Heart left ventricle (tissue), 16 donors: Measurements from ENCODE around the gene ANKS3. TPM values are rescaled to one million over a fixed set of nuclear protein-coding genes. Genes with fewer than 3 reads are reported as not detected.

Experiments
- ATAC-seq, 4 donors: fragments of 200-7000 bp; cut with Tn5 transposase; one replicate each; pipeline ENCODE4 v1.9.1; 2020 to 2022; ENCODE audit warnings: moderate library complexity in 4 of 4, mild to moderate bottlenecking in 3 of 4, moderate number of reproducible peaks in 1 of 4
- DNase-seq, 5 donors: peaks; one replicate each; pipeline ENCODE4 v3.0.0-alpha.2; 2020
- H3K27ac ChIP-seq, 12 donors: fragments of 200-600 bp; sonication (generic) in 4 of 12; one replicate each; pipeline versions ENCODE4 v1.5.0 to v1.8.0; 2016 to 2022; ENCODE audit warnings: mild to moderate bottlenecking in 2 of 12
- H3K27me3 ChIP-seq, 9 donors: fragments of 200-600 bp; sonication (generic) in 2 of 9; one replicate each; pipeline versions ENCODE4 v1.5.1 to v1.8.0; 2016 to 2022; ENCODE audit warnings: mild to moderate bottlenecking in 3 of 9
- H3K36me3 ChIP-seq, 9 donors: fragments of 200-600 bp; sonication (generic) in 2 of 9; one replicate each; pipeline versions ENCODE4 v1.5.0 to v1.8.0; 2018 to 2022; ENCODE audit warnings: mild to moderate bottlenecking in 2 of 9
- H3K4me1 ChIP-seq, 12 donors: fragments of 200-600 bp; sonication (generic) in 4 of 12; one replicate each; pipeline versions ENCODE4 v1.5.0 to v1.8.0; 2016 to 2022; ENCODE audit warnings: mild to moderate bottlenecking in 3 of 12
- H3K4me3 ChIP-seq, 12 donors: fragments of 200-600 bp; sonication (generic) in 4 of 12; one replicate each; pipeline versions ENCODE4 v1.5.0 to v1.8.0; 2017 to 2022; ENCODE audit warnings: mild to moderate bottlenecking in 9 of 12, moderate library complexity in 4 of 12
- H3K9me3 ChIP-seq, 12 donors: fragments of 200-600 bp; sonication (generic) in 4 of 12; one replicate each; pipeline versions ENCODE4 v1.5.0 to v1.8.0; 2016 to 2022; ENCODE audit warnings: mild to moderate bottlenecking in 1 of 12
- POLR2A ChIP-seq, 2 donors: fragments of 450-650 bp; IDR thresholded peaks; one replicate each; pipeline ENCODE4 v1.6.1; 2017; ENCODE audit warnings: antibody characterized with exemption in 2 of 2, mild to moderate bottlenecking in 2 of 2, moderate library complexity in 2 of 2
- WGBS, 4 donors: extraction: QIAGEN DNeasy Blood & Tissue Kit in 2 of 4; methylation state at CpG; one replicate each; pipeline versions ENCODE4 v1.1.5 to v1.1.7; 2013 to 2018; 5-methylcytosine and 5-hydroxymethylcytosine counted together
- intact Hi-C, 10 donors: fragments of 100-400 bp; cut with DNase I; formaldehyde crosslinking; loops; one replicate each; pipeline versions ENCODE4 v1.11.1 to v1.14.2; 2022
- polyA plus RNA-seq, 2 donors: library from polyadenylated mRNA; stranded (reverse); fragments of 200-250 nt; gene quantifications; one replicate each; pipeline ENCODE4 v1.2.3, GENCODE V29; 2013
- total RNA-seq, 9 donors: library from RNA; depleted of rRNA in 2 of 9; stranded (reverse); fragments of >200 nt in 2 of 9; fragmentation: NEBNext Ultra II Directional in 3 of 9; extraction: Animal tissue kit (Norgen Biotek cat#: 25700) in 3 of 9; gene quantifications; one replicate each; pipeline versions ENCODE4 v1.1.0 to v1.2.4, GENCODE V29; 2016 to 2023
- TF ChIP-seq, protein P1 (sequence below), 12 donors: fragments of 200-600 bp; sonication (generic) in 4 of 12; IDR thresholded peaks; one replicate each; pipeline versions ENCODE4 v1.5.0 to v1.8.0; 2018 to 2022; ENCODE audit warnings: antibody characterized with exemption in 12 of 12, mild to moderate bottlenecking in 5 of 12
- donor health status: ischemic (EF 13 %, LVEDD 7.1; RV severe dilation, severe dysfunction).
- donor health status: healthy with polysubstance abuse.
- donor health status: DM: no; HTN: yes; CAD: no.
- donor health status: DM: no; HTN: no; CAD: no.
- donor health status: ischemic (EF 25% LVEDD 6.9; RV normal size, moderate dysfunction).
- donor health status: ischemic (EF 25% LVEDD 5.7; RV mildly dilated, moderate dysfunction).
- donor health status: healthy.
- donor health status: DM: yes; HTN: yes; CAD: no.
- donor health status: ischemic (EF 35%, LVEDD 5.7; RV mildly dilated, moderate dysfunction).
- donor health status: nonischemic (EF 11% LVEDD 7.7; RV severe dilation, severe dysfunction).
- donor health status: DM: yes; HTN: yes; CAD: no.
- donor health status: PGD.
- donor health status: ischemic (EF 29% LVEDD 5.4; RV normal size, mild dysfunction).
- donor health status: nonischemic (EF 23%, LVEDD 6.1; RV moderate dilation, normal function).

Gene ANKS3
- total and polyA plus RNA-seq, 11 donors, result 5.1 to 12.7 (median 9.2) TPM

DNA sequence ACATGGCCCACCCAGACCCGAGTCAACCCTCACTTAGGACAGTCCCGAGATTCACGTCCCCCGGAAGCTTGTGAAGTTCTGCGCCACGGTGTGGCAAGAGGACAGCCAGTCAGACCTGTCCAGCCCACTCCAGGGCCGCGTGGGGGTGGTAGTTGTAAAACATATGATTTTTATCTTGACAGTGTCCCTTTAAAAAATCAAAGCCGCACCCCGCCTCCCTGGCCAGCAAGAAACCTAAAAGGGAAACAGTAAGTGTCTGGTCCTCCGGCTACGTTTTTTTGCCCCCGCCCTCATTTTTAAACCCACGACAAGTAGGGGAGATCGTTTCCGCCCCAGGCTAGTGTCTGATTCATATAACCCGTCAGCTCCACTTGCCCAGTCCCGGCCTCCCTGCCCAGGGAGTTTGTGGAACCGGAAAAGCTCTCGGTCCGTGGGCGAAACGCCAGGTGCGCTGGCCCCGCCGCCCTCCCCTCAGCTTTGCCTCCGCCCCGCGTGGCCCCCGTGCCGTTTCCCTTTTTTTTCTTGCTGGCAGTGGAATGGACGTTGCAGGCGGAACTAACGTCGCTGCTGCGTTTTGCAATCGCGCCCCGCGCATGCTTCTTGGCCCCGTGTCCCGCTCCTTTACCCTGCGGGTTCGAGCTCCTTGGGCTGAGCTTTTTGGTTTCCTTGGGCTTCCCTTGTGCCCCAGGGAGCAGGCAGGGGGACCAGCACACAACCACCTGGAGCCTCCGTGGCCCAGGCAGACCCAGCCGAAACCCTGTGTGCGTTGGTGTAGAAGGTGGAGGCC is 54.0 kb downstream of the ANKS3 start:
- peak in 2 of 4 donors; percentile 0 to 19 for ATAC-seq
- no peaks in the 10 kb centered on the region for H3K9me3 ChIP-seq
- intact Hi-C loops, result loop anchor here in 1 of 10 donors (10.0 kb wide), 1 partner anchor 275 kb away; the partner anchor contains the start of gene SEC14L5
- H3K27ac ChIP-seq, result peak overlapping the region; percentile 33 to 90 (median 73)
- H3K36me3 ChIP-seq, result peaks cover 5 to 79% (median 48%) of the 10 kb centered on the region in 9 donors
- H3K4me1 ChIP-seq, result peaks cover 0 to 52% (median 23%) of the 10 kb centered on the region in 12 donors
- peak overlapping the region in 10 of 12 donors; percentile 27 to 50 (median 38) for H3K4me3 ChIP-seq
- WGBS, 4 donors, result 56 to 78% (median 66%) methylated on average over 47 of the region's 47 CpGs
- no peaks in the 10 kb centered on the region for H3K27me3 ChIP-seq
- DNase-seq, result peak; percentile 60 to 89 (median 76)
- TF ChIP-seq POLR2A (IDR thresholded peaks at IDR 0.05), result no peak
- TF ChIP-seq, protein P1, sequence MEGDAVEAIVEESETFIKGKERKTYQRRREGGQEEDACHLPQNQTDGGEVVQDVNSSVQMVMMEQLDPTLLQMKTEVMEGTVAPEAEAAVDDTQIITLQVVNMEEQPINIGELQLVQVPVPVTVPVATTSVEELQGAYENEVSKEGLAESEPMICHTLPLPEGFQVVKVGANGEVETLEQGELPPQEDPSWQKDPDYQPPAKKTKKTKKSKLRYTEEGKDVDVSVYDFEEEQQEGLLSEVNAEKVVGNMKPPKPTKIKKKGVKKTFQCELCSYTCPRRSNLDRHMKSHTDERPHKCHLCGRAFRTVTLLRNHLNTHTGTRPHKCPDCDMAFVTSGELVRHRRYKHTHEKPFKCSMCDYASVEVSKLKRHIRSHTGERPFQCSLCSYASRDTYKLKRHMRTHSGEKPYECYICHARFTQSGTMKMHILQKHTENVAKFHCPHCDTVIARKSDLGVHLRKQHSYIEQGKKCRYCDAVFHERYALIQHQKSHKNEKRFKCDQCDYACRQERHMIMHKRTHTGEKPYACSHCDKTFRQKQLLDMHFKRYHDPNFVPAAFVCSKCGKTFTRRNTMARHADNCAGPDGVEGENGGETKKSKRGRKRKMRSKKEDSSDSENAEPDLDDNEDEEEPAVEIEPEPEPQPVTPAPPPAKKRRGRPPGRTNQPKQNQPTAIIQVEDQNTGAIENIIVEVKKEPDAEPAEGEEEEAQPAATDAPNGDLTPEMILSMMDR (IDR thresholded peaks at IDR 0.05), result no peak

DNA sequence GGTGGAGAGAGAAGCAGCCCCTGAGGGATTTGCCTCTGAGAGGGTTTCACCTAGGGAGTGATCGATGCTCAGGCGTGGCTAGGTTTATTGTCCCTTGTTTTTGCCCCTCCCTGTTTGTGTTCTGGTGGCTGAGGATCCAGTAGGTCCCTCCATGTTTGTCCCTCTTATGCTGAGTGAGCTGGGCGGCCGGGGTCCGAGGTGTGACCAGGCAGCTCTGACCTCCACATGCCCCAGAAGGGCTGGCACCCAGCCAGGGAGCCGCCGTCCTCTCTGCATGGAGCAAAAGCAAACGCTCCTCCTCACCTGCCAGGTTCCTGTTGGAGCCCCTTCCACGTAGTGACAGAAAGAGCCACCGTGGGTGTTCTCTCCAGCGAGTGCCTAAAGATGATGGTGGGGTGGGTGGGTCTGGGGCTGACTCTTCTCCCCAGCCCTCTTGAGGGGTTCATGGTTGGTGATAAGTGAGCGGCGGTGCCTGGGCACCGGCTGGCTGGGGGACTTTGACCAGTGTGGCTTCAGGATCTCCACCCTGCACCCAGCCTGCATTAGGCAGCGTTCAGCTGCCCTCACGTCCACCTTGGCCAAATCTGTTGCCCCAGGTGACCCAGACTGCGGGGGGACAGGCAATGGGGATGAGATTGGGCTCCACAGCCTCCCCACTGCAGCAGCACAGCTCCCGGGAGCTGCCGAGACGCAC is 54.8 kb downstream of the ANKS3 start:
- H3K9me3 ChIP-seq, result no peaks in the 10 kb centered on the region
- 51 to 66% (median 59%) methylated on average over 15 to 20 of the region's 20 CpGs for WGBS, 4 donors

DNA sequence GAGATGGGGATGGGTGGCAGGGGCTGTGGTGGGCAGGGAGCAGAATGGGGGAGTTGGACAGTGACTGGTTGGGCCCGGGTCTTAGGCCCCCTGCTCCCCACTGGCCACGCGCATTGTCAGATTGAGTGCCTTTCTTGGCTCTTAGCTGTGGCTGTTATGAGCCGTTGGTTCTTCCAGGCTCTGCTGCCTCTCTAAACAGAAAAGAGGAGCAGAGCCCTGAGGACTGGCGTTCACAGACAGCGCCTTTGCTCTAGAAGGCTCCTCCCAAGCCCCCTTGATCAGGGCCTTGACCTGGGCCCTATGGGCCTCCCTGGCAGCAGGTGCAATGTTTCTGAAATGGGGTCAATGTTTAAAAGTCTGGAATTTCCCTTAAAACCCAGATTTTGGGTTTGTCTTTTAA is 55.5 kb downstream of the ANKS3 start:
- Histone ChIP-seq H3K27me3 (no peaks in the 10 kb centered on the region), H3K9me3 (no peaks in the 10 kb centered on the region), H3K4me1 (peaks cover 0 to 52% (median 23%) of the 10 kb centered on the region in 12 donors), H3K4me3 (no peak overlapping the region), H3K36me3 (peaks cover 3 to 75% (median 41%) of the 10 kb centered on the region in 9 donors), H3K27ac (peak overlapping the region in 10 of 12 donors; percentile 3 to 90 (median 74))
- intact Hi-C loops, result no loop called here
- 83 to 88% (median 84%) methylated on average over 6 of the region's 6 CpGs for WGBS, 4 donors
- ATAC-seq (no peak), DNase-seq (peak in 2 of 5 donors; percentile 2 to 32)
- TF ChIP-seq, protein P1 (IDR thresholded peaks at IDR 0.05), result no peak
- no peak for TF ChIP-seq POLR2A (IDR thresholded peaks at IDR 0.05)

More for the DNA sequence above, 54.8 kb downstream of the ANKS3 start:
- no peaks in the 10 kb centered on the region for H3K27me3 ChIP-seq
- no peak for TF ChIP-seq POLR2A (IDR thresholded peaks at IDR 0.05)
- TF ChIP-seq, protein P1 (IDR thresholded peaks at IDR 0.05), result no peak
- ATAC-seq (no peak), DNase-seq (peak in 2 of 5 donors; percentile 71 to 76)
- intact Hi-C loops, result no loop called here
- peaks cover 5 to 75% (median 44%) of the 10 kb centered on the region in 9 donors for H3K36me3 ChIP-seq
- peak overlapping the region; percentile 3 to 90 (median 73) for H3K27ac ChIP-seq
- H3K4me3 ChIP-seq, result peak overlapping the region in 10 of 12 donors; percentile 27 to 50 (median 38)
- peaks cover 0 to 52% (median 23%) of the 10 kb centered on the region in 12 donors for H3K4me1 ChIP-seq

DNA sequence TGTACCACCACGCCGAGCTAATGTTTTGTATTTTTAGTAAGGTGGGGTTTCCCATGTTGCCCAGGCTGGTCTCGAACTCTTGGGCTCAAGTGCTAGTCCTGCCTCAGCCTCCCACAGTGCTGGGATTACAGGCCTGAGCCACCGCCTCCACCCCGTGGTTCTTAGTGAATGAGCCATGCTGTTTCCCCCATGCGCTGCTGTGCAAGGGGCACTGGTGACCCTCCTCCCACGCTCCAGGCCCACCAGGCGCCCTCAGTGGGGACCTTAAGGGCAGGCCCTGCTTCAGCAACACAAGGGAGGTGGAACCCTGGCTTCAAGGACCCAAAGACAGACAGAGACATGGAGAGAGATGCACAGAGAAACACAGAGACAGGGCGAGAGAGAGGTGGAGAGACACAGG is 56.1 kb downstream of the ANKS3 start:
- Histone ChIP-seq H3K9me3 (no peaks in the 10 kb centered on the region), H3K4me1 (peaks cover 0 to 52% (median 23%) of the 10 kb centered on the region in 12 donors), H3K27ac (peak overlapping the region in 10 of 12 donors; percentile 57 to 97 (median 86)), H3K36me3 (peaks cover 2 to 75% (median 41%) of the 10 kb centered on the region in 9 donors), H3K4me3 (no peak overlapping the region), H3K27me3 (no peaks in the 10 kb centered on the region)
- DNase-seq (peak in 2 of 5 donors; percentile 5 to 40), ATAC-seq (no peak)
- no peak for TF ChIP-seq POLR2A (IDR thresholded peaks at IDR 0.05)
- TF ChIP-seq, protein P1 (IDR thresholded peaks at IDR 0.05), result no peak
- intact Hi-C loops, result no loop called here
- 93 to 95% (median 94%) methylated on average over 9 of the region's 9 CpGs for WGBS, 4 donors
